K562 (cell line): Measurements from ENCODE around the gene FAM32A. TPM values are rescaled to one million over a fixed set of nuclear protein-coding genes. Genes with fewer than 3 reads are reported as not detected.
A peak's percentile ranks its signal among the peaks of the same experiment; 100 is the strongest.

Experiments used
- ATAC-seq: fragments of 200-7000 bp; cut with Tn5 transposase; 3 replicates; pipeline ENCODE4 v1.9.1; 2020; ENCODE audit warnings: moderate library complexity
- BruUV-seq: library from RNA; stranded (reverse); fragments of 400-500 nt; replicated peaks from 2 replicates; lab custom pipeline; 2021; lab: Mats Ljungman, UMichigan
- CTCF ChIA-PET: fragments of 300-600 bp; formaldehyde crosslinking; extraction: SDS; loops from one replicate; lab custom pipeline; 2021; ENCODE audit warnings: low intra/inter-chr PET ratio; lab: Yijun Ruan, JAX
- POLR2A ChIA-PET: fragments of 300-600, 350-650 bp; sonication (Branson Sonifier 250); formaldehyde crosslinking; extraction: SDS; loops from one replicate; lab custom pipeline; 2021; ENCODE audit warnings: antibody characterized with exemption, inconsistent platforms; lab: Yijun Ruan, JAX
- DNase-seq, 4 experiments: peaks; one replicate each; pipeline versions ENCODE4 v3.0.0 to v3.0.0-alpha.2; 2011 to 2018; ENCODE audit warnings: low spot score in 3 of 4, mixed read lengths in 3 of 4; ENCODE audit errors: extremely low read depth in 1 of 4
- FAIRE-seq: peaks from 2 replicates; lab custom pipeline; 2011; peaks lifted over from hg19 to GRCh38; lab: Jason Lieb, UNC
- H2AFZ ChIP-seq: 2 replicates; pipeline ENCODE4 v1.6.0; 2011; ENCODE audit warnings: low read depth, low read length, control low read depth, inconsistent platforms
- H3K27ac ChIP-seq: fragments of 200-600 bp; 3 replicates; pipeline ENCODE4 v1.8.0; 2011; ENCODE audit warnings: low read depth, mild to moderate bottlenecking, control low read depth, inconsistent platforms, low read length, moderate library complexity, mixed read lengths; ENCODE audit errors: extremely low read depth
- H3K27me3 ChIP-seq, 2 experiments: fragments of 300-600 bp in 1 of 2; 2 replicates in 1 of 2; 3 replicates in 1 of 2; pipeline versions ENCODE4 v1.6.0 to v1.8.0; 2011; ENCODE audit warnings: inconsistent platforms in 2 of 2, low read length in 2 of 2, mild to moderate bottlenecking in 1 of 2, mixed read lengths in 1 of 2, moderate library complexity in 1 of 2; ENCODE audit not compliant: control insufficient read depth in 2 of 2, insufficient read depth in 2 of 2
- H3K36me3 ChIP-seq: fragments of 300-600 bp; 3 replicates; pipeline ENCODE4 v1.8.0; 2011; ENCODE audit warnings: mild to moderate bottlenecking, low read length, inconsistent platforms; ENCODE audit not compliant: control insufficient read depth, insufficient read depth
- H3K4me1 ChIP-seq, 2 experiments: fragments of 200-600 bp in 1 of 2; replicated peaks in 1 of 2; 2 replicates in 1 of 2; 3 replicates in 1 of 2; pipeline versions ENCODE4 v1.5.1 to v1.8.0; 2011; ENCODE audit warnings: inconsistent platforms in 2 of 2, low read length in 2 of 2, mild to moderate bottlenecking in 1 of 2, mixed read lengths in 1 of 2, moderate library complexity in 1 of 2; ENCODE audit not compliant: control insufficient read depth in 2 of 2, insufficient read depth in 2 of 2
- H3K4me2 ChIP-seq: 2 replicates; pipeline ENCODE4 v1.6.1; 2011; ENCODE audit warnings: low read length, control low read depth, inconsistent platforms, mixed read lengths; ENCODE audit not compliant: insufficient read depth
- H3K4me3 ChIP-seq: fragments of 200-600 bp; sonication (generic), shearing (Covaris generic); 2 replicates; pipeline ENCODE4 v1.5.1; 2016; ENCODE audit warnings: control low read depth, inconsistent platforms
- H3K79me2 ChIP-seq: fragments of 200-600 bp; 3 replicates; pipeline ENCODE4 v1.8.0; 2011; ENCODE audit warnings: low read length, inconsistent platforms; ENCODE audit not compliant: control insufficient read depth, insufficient read depth
- H3K9ac ChIP-seq, 2 experiments: 2 replicates each; pipeline versions ENCODE4 v1.6.0 to v1.6.1; 2011; ENCODE audit warnings: low read depth in 2 of 2, low read length in 2 of 2, control low read depth in 1 of 2, inconsistent platforms in 1 of 2, mild to moderate bottlenecking in 1 of 2, mixed read lengths in 1 of 2; ENCODE audit not compliant: insufficient read depth in 1 of 2
- H3K9me1 ChIP-seq: one replicate; pipeline ENCODE4 v1.6.0; 2011; ENCODE audit warnings: inconsistent platforms, mild to moderate bottlenecking, low read length, moderate library complexity; ENCODE audit not compliant: control insufficient read depth, insufficient read depth
- H3K9me3 ChIP-seq: replicated peaks from 2 replicates; pipeline ENCODE4 v1.5.1; 2011; ENCODE audit warnings: low read depth, low read length, inconsistent platforms; ENCODE audit not compliant: control insufficient read depth, insufficient read depth
- H4K20me1 ChIP-seq: replicated peaks from 2 replicates; pipeline ENCODE4 v1.6.1; 2011; ENCODE audit warnings: low read length, inconsistent platforms, mixed read lengths; ENCODE audit not compliant: control insufficient read depth, insufficient read depth
- CBX8 ChIP-seq: fragments of 200-600 bp; sonication (generic); IDR thresholded peaks from 2 replicates; pipeline ENCODE4 v1.6.1; 2012; ENCODE audit warnings: borderline replicate concordance, mixed run types, low read depth, mild to moderate bottlenecking, moderate library complexity, mixed read lengths, low read length, control low read depth, inconsistent platforms; ENCODE audit not compliant: poor library complexity, severe bottlenecking; ENCODE audit errors: extremely low read depth
- DIDO1 ChIP-seq: fragments of 450-650 bp; IDR thresholded peaks from 2 replicates; pipeline ENCODE4 v1.6.1; 2016; ENCODE audit warnings: low read depth, missing biosample characterization, missing genetic modification characterization
- DNMT1 ChIP-seq: fragments of 450-650 bp; IDR thresholded peaks from 2 replicates; pipeline ENCODE4 v1.6.1; 2016; ENCODE audit warnings: antibody characterized with exemption, mild to moderate bottlenecking
- E2F3 ChIP-seq: fragments of 250-450 bp; sonication (Bioruptor Pico); IDR thresholded peaks from 2 replicates; pipeline ENCODE4 v1.4.0; 2020; ENCODE audit warnings: mild to moderate bottlenecking
- ESRRB ChIP-seq: fragments of 250-450 bp; sonication (Bioruptor Pico); IDR thresholded peaks from 2 replicates; pipeline ENCODE4 v1.5.0; 2020; ENCODE audit warnings: mild to moderate bottlenecking, moderate library complexity, borderline replicate concordance
- FUS ChIP-seq: fragments of 200-400 bp; formaldehyde crosslinking; optimal IDR thresholded peaks from 2 replicates; pipeline ENCODE3; 2017; ENCODE audit warnings: low read depth, low read length
- HIVEP1 ChIP-seq: fragments of 250-450 bp; sonication (Bioruptor Pico); IDR thresholded peaks from 2 replicates; pipeline ENCODE4 v1.4.0; 2020; ENCODE audit warnings: mild to moderate bottlenecking
- HOXB6 ChIP-seq: fragments of 250-450 bp; sonication (Bioruptor Pico); IDR thresholded peaks from 2 replicates; pipeline ENCODE4 v1.5.1; 2022; ENCODE audit warnings: mild to moderate bottlenecking, borderline replicate concordance
- HSF4 ChIP-seq: fragments of 250-450 bp; sonication (Bioruptor Pico); IDR thresholded peaks from 2 replicates; pipeline ENCODE4 v2.1.2; 2022; ENCODE audit warnings: mild to moderate bottlenecking, moderate library complexity, borderline replicate concordance
- MBD2 ChIP-seq: sonication (generic); IDR thresholded peaks from 2 replicates; pipeline ENCODE4 v1.6.1; 2016; ENCODE audit warnings: low read depth, borderline replicate concordance
- NR1H2 ChIP-seq: sonication (generic); formaldehyde crosslinking; IDR thresholded peaks from 2 replicates; pipeline ENCODE4 v1.4.0; 2020; ENCODE audit warnings: mild to moderate bottlenecking, missing genetic modification reagents
- NR2C2 ChIP-seq, 2 experiments: fragments of 200-800 bp in 1 of 2; sonication (Bioruptor generic) in 1 of 2; sonication (generic) in 1 of 2; formaldehyde crosslinking in 1 of 2; IDR thresholded peaks; 2 replicates each; pipeline versions ENCODE4 v1.6.1 to v1.8.0; 2016 to 2022; ENCODE audit warnings: mild to moderate bottlenecking in 1 of 2, missing compliant biosample characterization in 1 of 2, missing genetic modification characterization in 1 of 2, missing genetic modification reagents in 1 of 2
- POLR3A ChIP-seq: IDR thresholded peaks from 2 replicates; pipeline ENCODE4 v1.6.1; 2011; ENCODE audit warnings: borderline replicate concordance, mild to moderate bottlenecking, moderate library complexity; ENCODE audit not compliant: insufficient read length, insufficient read depth; ENCODE audit errors: extremely low read depth
- RFX5 ChIP-seq: IDR thresholded peaks from 2 replicates; pipeline ENCODE4 v1.6.1; 2011; ENCODE audit warnings: low read depth, mild to moderate bottlenecking, improper control_type of control experiment, low read length
- STAT5B ChIP-seq: fragments of 250-450 bp; sonication (Bioruptor Pico); IDR thresholded peaks from 2 replicates; pipeline ENCODE4 v1.8.0; 2021; ENCODE audit warnings: mild to moderate bottlenecking, inconsistent platforms
- ZNF263 ChIP-seq: sonication (generic); formaldehyde crosslinking; IDR thresholded peaks from 2 replicates; pipeline ENCODE4 v1.8.0; 2022; ENCODE audit warnings: mild to moderate bottlenecking, missing genetic modification reagents, borderline replicate concordance
- WGBS: fragments of 100-300 bp; shearing (Covaris generic); methylation state at CpG from one replicate; pipeline ENCODE4 v1.1.6; 2016; ENCODE audit warnings: low coverage, mixed read lengths; ENCODE audit not compliant: insufficient coverage; ENCODE audit errors: missing lambda C conversion rate; 5-methylcytosine and 5-hydroxymethylcytosine counted together
- in situ Hi-C: fragments of 300-500 bp; cut with MboI; formaldehyde crosslinking; loops from 4 replicates; pipeline ENCODE4 v1.15.0; 2018; ENCODE audit warnings: inconsistent platforms, mixed read lengths
- intact Hi-C: fragments of 100-400 bp; cut with micrococcal nuclease; formaldehyde crosslinking; loops from 2 replicates; pipeline ENCODE4 v1.14.2; 2022
- polyA plus RNA-seq, 8 experiments: library from polyadenylated mRNA; depleted of rRNA in 4 of 8; stranded (reverse) in 5 of 8; unstranded in 3 of 8; fragments of >200 nt; fragmentation: Nextera tagmentation in 2 of 8; fragmentation: Illumina TruSeq in 1 of 8; extraction: Ambion mirVana in 2 of 8; extraction: Trizol in 1 of 8; gene quantifications; 2 replicates each; pipeline versions ENCODE4 v1.2.1 to v1.2.3, GENCODE V29; 2011 to 2014; ENCODE audit warnings: inconsistent platforms in 1 of 8, missing spikeins in 1 of 8
- total RNA-seq, 7 experiments: library from RNA; depleted of rRNA in 6 of 7; stranded (reverse); fragments of >200 nt in 6 of 7; fragmentation: Illumina TruSeq in 2 of 7; extraction: Trizol in 2 of 7; gene quantifications; 2 replicates each; pipeline versions ENCODE4 v1.2.1 to v1.2.3, GENCODE V29; 2011 to 2021; ENCODE audit warnings: low replicate concordance in 1 of 7
- TF ChIP-seq, protein P1 (sequence below): fragments of 450-650 bp; formaldehyde crosslinking; IDR thresholded peaks from 2 replicates; pipeline ENCODE4 v1.4.0; 2022; ENCODE audit warnings: missing genetic modification characterization
- TF ChIP-seq, protein P2 (sequence below): fragments of 450-650 bp; IDR thresholded peaks from 2 replicates; pipeline ENCODE4 v1.7.0; 2016; ENCODE audit warnings: borderline replicate concordance

Gene FAM32A
- total and polyA plus RNA-seq, 9 of the 15 experiments (the other 6 are each of a cell fraction or from before 2014, with no cell fraction given) = 30.7 to 96.7 (median 73.7) TPM

DNA sequence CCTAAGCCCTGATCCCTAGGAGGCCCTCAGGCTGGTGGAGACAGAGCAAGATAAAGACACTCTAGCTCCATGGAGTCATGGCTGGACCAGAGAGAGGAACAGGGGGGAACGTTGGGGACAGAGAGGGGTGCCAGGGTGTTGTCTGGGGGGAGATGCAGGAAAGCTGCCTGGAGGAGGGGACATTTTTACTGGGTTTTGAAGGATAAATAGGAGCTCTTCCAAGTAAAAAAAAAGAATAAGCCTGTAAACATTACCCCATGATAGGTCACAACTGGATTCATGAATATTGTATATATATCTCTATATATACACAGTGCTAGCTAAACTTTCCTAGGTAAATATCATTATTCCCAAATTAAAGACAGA lies 41.0 kb upstream of the FAM32A start:
- Histone ChIP-seq H3K27me3 (no peaks in the 10 kb centered on the region; a peak in 1 of 5 replicates), H3K4me1 (peaks cover 0 to 15% of the 10 kb centered on the region in 2 experiments; a peak in 2 of 5 replicates), H3K9me3 (no peaks in the 10 kb centered on the region), H3K79me2 (no peaks in the 10 kb centered on the region), H4K20me1 (no peaks in the 10 kb centered on the region), H3K36me3 (no peaks in the 10 kb centered on the region), H3K9me1 (no peaks in the 10 kb centered on the region), H2AFZ (no peak overlapping the region), H3K4me2 (no peak overlapping the region), H3K27ac (no peak overlapping the region), H3K4me3 (no peak overlapping the region), H3K9ac (no peak overlapping the region)
- 18% methylated on average over 1 of the region's 1 CpG for WGBS
- FAIRE-seq = no peak
- in situ Hi-C loops (no loop called here), intact Hi-C loops (no loop called here)
- BruUV-seq = no TSS peak
- ChIA-PET CTCF (interaction anchor here (0.7 kb wide), 1 partner anchor 20 kb away, joined by 4 read pairs; no protein-coding TSS in a partner anchor), POLR2A (interaction anchor here (0.5 to 1.2 kb wide), 8 partner anchors 9 to 534 kb away, joined by 3 to 5 read pairs (median 3); partner anchors contain the start of gene FAM32A)
- DNase-seq = no peak
- ATAC-seq = peak; percentile 24; the same call in 1 of the 3 replicates
- TF ChIP-seq FUS (no peak), HIVEP1 (CRISPR knock-in tag) (no peak), STAT5B (no peak), HOXB6 (no peak), ZNF263 (CRISPR knock-in tag) (no peak), NR2C2 (CRISPR knock-in tag; IDR thresholded peaks at IDR 0.05) (no peak), NR2C2 (tag; IDR thresholded peaks at IDR 0.05) (no peak), HSF4 (CRISPR knock-in tag) (no peak), NR1H2 (CRISPR knock-in tag) (no peak), DNMT1 (no peak), POLR3A (no peak), RFX5 (no peak), ESRRB (CRISPR knock-in tag) (no peak), E2F3 (CRISPR knock-in tag) (no peak), MBD2 (no peak), CBX8 (no peak), DIDO1 (tag) (no peak)
- TF ChIP-seq, protein P1, sequence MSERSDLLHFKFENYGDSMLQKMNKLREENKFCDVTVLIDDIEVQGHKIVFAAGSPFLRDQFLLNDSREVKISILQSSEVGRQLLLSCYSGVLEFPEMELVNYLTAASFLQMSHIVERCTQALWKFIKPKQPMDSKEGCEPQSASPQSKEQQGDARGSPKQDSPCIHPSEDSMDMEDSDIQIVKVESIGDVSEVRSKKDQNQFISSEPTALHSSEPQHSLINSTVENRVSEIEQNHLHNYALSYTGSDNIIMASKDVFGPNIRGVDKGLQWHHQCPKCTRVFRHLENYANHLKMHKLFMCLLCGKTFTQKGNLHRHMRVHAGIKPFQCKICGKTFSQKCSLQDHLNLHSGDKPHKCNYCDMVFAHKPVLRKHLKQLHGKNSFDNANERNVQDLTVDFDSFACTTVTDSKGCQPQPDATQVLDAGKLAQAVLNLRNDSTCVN (CRISPR knock-in tag) = no peak
- TF ChIP-seq, protein P2, sequence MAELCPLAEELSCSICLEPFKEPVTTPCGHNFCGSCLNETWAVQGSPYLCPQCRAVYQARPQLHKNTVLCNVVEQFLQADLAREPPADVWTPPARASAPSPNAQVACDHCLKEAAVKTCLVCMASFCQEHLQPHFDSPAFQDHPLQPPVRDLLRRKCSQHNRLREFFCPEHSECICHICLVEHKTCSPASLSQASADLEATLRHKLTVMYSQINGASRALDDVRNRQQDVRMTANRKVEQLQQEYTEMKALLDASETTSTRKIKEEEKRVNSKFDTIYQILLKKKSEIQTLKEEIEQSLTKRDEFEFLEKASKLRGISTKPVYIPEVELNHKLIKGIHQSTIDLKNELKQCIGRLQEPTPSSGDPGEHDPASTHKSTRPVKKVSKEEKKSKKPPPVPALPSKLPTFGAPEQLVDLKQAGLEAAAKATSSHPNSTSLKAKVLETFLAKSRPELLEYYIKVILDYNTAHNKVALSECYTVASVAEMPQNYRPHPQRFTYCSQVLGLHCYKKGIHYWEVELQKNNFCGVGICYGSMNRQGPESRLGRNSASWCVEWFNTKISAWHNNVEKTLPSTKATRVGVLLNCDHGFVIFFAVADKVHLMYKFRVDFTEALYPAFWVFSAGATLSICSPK = no peak
